RWPE1 (cell line): ENCODE data around the gene ERCC4.

Experiments used
- CTCF ChIA-PET: fragments of 350-600 bp; sonication (Branson Sonifier 250); formaldehyde crosslinking; extraction: SDS; loops from one replicate; lab custom pipeline; 2021; lab: Yijun Ruan, JAX
- POLR2A ChIA-PET: fragments of 400-600 bp; formaldehyde crosslinking; extraction: SDS; loops from one replicate; lab custom pipeline; 2020; ENCODE audit warnings: antibody characterized with exemption; ENCODE audit not compliant: low non-redundant PET; lab: Yijun Ruan, JAX
- DNase-seq: peaks from one replicate; pipeline ENCODE4 v3.0.0; 2012; ENCODE audit warnings: low spot score
- H3K27ac ChIP-seq: fragments of 450-650 bp; 2 replicates; pipeline ENCODE4 v1.5.1; 2017
- CTCF ChIP-seq: fragments of 450-650 bp; conservative IDR thresholded peaks from 2 replicates; pipeline ENCODE4 v1.5.1; 2017; ENCODE audit warnings: low read depth, mild to moderate bottlenecking

ERCC4 gene

DNA sequence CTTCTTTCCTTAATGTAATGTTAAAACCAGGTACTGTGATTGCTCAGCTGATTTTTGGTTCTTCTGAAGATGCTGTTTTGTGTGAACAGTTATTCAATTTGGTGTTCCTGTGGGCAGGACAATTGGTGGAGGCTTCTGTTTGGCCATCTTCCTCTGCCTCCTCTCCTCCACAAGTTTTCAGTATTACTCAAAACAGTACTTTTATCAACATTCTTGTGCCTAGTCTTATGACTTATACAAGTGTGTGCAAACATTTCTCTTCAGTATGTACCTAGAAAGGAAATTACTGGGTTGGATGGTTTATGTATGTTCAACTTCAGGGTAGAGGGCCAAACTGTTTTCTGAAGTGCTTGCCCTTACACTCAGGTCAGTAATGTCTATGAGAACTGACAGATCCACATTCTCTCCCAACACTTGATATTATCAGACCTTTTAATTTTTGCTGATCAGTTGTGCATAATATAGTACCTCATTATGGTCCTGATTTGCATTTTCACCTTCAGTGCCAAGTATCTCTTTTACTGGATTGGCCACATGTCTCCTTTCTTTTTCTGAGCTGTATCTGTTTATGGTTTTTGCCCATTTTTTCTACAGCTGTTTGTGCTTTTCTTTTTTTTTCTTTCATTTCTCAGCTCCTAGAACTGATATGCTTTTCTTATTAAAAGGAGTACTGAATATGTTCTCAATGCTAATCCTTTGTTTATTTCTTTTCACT, 50.9 kb downstream of the ERCC4 start:
- DNase-seq, result no peak
- no peak for TF ChIP-seq CTCF
- ChIA-PET CTCF (no interaction called here), POLR2A (no interaction called here)
- no peak overlapping the region for H3K27ac ChIP-seq

DNA sequence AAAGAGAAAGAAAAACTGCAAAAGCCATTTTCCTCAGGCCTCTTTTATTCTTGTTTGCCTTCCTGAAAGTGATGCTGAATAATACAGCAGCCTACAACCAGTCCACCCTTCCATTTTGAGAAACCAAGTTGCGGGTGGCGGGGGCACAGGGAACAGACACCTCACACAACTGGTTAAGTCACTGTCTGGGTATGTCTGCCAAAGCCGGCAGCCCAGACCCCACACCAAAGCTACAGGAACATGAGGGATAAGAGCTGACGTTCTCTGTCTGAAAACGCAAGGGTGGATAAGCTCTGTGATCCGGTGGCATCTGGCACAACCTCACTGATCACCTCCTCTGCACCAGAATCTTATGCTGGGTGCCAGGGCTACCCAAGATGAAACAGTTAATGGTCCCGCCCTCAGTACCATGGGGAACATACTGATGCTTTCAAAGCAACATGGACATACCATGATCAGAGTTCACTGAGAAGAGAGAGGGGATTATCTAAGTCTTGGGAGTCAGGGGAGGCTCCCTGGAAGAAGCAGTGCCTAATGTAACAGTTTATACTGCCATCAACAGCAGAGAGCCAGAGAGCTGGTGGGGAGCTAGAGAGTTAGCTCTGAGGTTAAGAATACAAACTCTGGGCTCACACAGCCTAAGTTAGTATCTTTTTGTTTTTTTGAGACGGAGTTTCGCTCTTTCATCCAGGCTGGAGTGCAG, 53.5 kb downstream of the ERCC4 start:
- TF ChIP-seq CTCF, result no peak
- POLR2A ChIA-PET, result no interaction called here
- H3K27ac ChIP-seq, result no peak overlapping the region
- CTCF ChIA-PET, result no interaction called here
- no peak for DNase-seq

DNA sequence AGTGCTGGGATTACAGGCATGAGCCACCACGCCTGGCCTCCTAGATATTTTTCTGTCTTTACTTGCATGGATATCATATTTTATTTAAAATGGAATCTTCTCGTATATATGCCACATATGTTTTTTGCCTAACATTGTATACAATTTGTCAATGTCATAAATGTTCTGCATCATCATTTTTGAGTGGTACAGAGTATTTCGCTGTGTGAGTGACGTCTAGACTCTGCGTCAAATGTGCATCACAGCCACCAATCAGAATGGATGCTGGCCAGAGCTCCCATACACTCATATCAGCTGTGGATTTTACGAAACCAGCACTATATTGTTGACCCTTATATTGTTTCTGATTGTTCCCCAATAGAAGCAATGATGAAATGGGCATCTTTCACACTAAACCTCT, 57.2 kb downstream of the ERCC4 start:
- no peak for DNase-seq
- POLR2A ChIA-PET, result no interaction called here
- H3K27ac ChIP-seq, result no peak overlapping the region
- no peak for TF ChIP-seq CTCF
- CTCF ChIA-PET, result interaction anchor here (0.6 kb wide), 1 partner anchor 679 kb away, joined by 3 read pairs; no protein-coding TSS in a partner anchor

GRCh38 chr16:13982451-13982850, 62.5 kb downstream of the ERCC4 start:
- ChIA-PET CTCF (interaction anchor here (0.6 kb wide), 1 partner anchor 1924 kb away, joined by 8 read pairs; no protein-coding TSS in a partner anchor), POLR2A (no interaction called here)
- TF ChIP-seq CTCF, result no peak
- DNase-seq, result no peak
- no peak overlapping the region for H3K27ac ChIP-seq

GRCh38 chr16:13983625-13984024, 63.7 kb downstream of the ERCC4 start:
- no peak overlapping the region for H3K27ac ChIP-seq
- ChIA-PET POLR2A (no interaction called here), CTCF (no interaction called here)
- no peak for DNase-seq
- TF ChIP-seq CTCF, result no peak

DNA sequence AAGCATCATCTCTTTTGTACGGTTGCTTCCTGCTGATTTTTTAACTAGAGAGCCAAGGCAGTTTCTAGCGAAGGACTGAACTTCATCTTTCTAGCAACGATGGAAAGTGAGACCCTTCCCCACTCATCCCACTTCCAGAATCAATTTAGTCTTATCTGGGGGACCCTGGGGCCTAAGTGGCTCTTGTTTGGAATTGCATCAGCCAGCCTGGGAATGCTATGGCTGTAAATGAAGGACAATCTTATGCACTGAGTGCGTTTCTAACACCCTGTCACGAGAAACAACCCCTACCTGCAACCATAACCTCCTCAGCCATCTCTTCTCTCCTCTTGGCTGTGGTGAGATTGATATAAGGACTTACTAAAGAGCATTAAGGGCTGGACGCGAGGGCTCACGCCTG, 64.8 kb downstream of the ERCC4 start:
- CTCF ChIA-PET, result no interaction called here
- no peak for TF ChIP-seq CTCF
- no peak for DNase-seq
- no peak overlapping the region for H3K27ac ChIP-seq
- POLR2A ChIA-PET, result no interaction called here
